ENCODE measurements around the gene NXN. TPM values are rescaled to one million over a fixed set of nuclear protein-coding genes. Genes with fewer than 3 reads are reported as not detected.

Gene NXN
- total and polyA plus RNA-seq, 3 donors from 2014 or later, result 22.9 to 26.0 (median 23.0) TPM

DNA sequence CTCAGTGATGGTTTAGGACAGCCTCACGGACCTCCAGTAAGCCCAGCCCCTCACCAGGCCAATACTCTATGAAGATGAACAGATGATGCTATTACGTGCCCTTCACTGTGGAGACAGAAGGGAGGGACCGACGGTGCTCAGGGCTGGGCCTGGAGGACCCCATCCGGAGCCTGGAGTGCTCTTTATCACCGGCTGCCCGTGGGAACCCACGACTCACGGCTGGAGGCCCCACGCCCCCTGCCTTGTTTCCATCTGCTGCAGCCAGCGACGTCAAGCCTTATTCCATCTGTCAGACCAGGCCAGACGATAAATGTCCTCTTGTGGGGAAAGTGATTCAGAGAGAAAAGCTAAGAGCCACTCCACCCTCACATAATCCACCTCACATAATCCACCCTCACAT, 13.4 kb upstream of the NXN start:
- Histone ChIP-seq H3K9me3 (no peaks in the 10 kb centered on the region), H3K4me1 (peaks cover 5% of the 10 kb centered on the region), H3K36me3 (ENCODE audit: low read depth, missing control alignments) (no peaks in the 10 kb centered on the region), H3K27ac (no peak overlapping the region), H3K27me3 (no peaks in the 10 kb centered on the region), H3K4me3 (no peak overlapping the region)
- WGBS, 2 donors, result 64 to 88% methylated on average over 5 to 12 of the region's 13 CpGs
- TF ChIP-seq CTCF (IDR thresholded peaks at IDR 0.05) (no peak), POLR2A (IDR thresholded peaks at IDR 0.05) (no peak)
- no peak for DNase-seq
- intact Hi-C loops (cut with DNase I; ENCODE audit: low total_unique reads), result no loop called here

DNA sequence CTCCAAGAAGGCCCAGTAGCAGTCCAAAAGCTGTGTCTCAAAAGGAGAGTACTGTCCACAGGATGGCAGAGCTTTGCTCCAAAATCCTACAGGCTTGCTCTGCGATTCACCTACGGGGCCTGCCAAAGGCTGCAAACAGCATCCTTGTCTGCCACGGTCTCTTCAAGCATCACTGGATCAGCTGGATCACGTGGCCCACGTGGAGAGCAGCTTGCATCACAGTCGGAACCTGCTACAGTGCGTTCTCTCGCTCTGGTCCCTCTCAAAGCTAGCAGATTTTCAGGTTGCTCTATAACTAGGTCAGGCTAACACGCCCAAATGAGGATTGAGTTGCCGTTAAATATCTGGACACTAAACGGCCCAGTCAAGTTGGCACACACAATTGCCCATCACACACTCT, 9.0 kb upstream of the NXN start:
- Histone ChIP-seq H3K4me1 (no peaks in the 10 kb centered on the region), H3K4me3 (no peak overlapping the region), H3K27me3 (no peaks in the 10 kb centered on the region), H3K27ac (no peak overlapping the region), H3K9me3 (no peaks in the 10 kb centered on the region), H3K36me3 (ENCODE audit: low read depth, missing control alignments) (no peaks in the 10 kb centered on the region)
- intact Hi-C loops (cut with DNase I; ENCODE audit: low total_unique reads), result loop anchor here (10.0 kb wide), 1 partner anchor 114 kb away; no protein-coding TSS in a partner anchor
- no peak for DNase-seq
- WGBS, 2 donors, result 88 to 95% methylated on average over 11 of the region's 11 CpGs
- TF ChIP-seq CTCF (IDR thresholded peaks at IDR 0.05) (no peak), POLR2A (IDR thresholded peaks at IDR 0.05) (no peak)

GRCh38 chr17:987931-988330, 8.4 kb upstream of the NXN start:
- Histone ChIP-seq H3K4me3 (no peak overlapping the region), H3K27ac (no peak overlapping the region), H3K9me3 (no peaks in the 10 kb centered on the region), H3K4me1 (no peaks in the 10 kb centered on the region), H3K36me3 (ENCODE audit: low read depth, missing control alignments) (no peaks in the 10 kb centered on the region), H3K27me3 (no peaks in the 10 kb centered on the region)
- intact Hi-C loops (cut with DNase I; ENCODE audit: low total_unique reads), result loop anchor here (10.0 kb wide), 1 partner anchor 113 kb away; no protein-coding TSS in a partner anchor
- DNase-seq, result no peak
- WGBS, 2 donors, result 93 to 97% methylated on average over 14 to 15 of the region's 15 CpGs
- no peak for TF ChIP-seq CTCF (IDR thresholded peaks at IDR 0.05)

DNA sequence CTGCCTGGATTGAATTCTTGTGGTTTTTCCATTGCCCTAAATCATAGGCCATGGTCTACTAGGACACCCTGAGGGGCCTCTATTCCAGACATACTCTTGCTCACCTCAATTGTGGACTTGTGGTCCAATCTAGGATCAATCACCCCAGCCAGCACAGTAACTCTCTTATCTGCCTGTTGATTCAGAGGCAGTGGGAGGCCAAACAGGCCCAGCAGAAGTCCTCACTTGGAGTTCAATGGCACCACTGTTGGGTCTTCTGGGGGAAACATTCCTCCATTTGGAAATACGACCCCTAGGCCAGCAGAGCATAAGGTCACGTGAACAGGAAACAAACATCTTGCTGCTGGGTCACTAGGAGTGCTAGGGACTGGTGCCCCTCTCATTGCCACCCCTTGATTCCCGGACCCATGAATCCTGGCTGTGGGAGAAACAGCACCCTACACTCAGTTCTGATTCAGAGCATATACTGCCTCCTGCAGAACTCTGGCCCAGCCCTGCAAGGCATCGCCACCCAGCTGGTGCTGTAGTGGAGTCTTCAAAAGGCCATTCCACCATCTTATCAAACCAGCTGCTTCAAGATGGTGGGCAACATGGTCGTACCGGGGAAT, 6.8 kb upstream of the NXN start:
- no peak overlapping the region for H3K27ac ChIP-seq
- no peaks in the 10 kb centered on the region for H3K9me3 ChIP-seq
- intact Hi-C loops (cut with DNase I; ENCODE audit: low total_unique reads), result loop anchor here (10.0 kb wide), 1 partner anchor 112 kb away; no protein-coding TSS in a partner anchor
- TF ChIP-seq POLR2A (IDR thresholded peaks at IDR 0.05) (no peak), CTCF (IDR thresholded peaks at IDR 0.05) (no peak)
- H3K4me1 ChIP-seq, result no peaks in the 10 kb centered on the region
- H3K4me3 ChIP-seq, result no peak overlapping the region
- no peaks in the 10 kb centered on the region for H3K27me3 ChIP-seq
- H3K36me3 ChIP-seq (ENCODE audit: low read depth, missing control alignments), result no peaks in the 10 kb centered on the region
- 87 to 93% methylated on average over 3 to 6 of the region's 6 CpGs for WGBS, 2 donors
- DNase-seq, result no peak

- no peaks in the 10 kb centered on the region for H3K9me3 ChIP-seq
- WGBS, 2 donors, result 61 to 69% methylated on average over 3 of the region's 3 CpGs
- H3K27me3 ChIP-seq, result no peaks in the 10 kb centered on the region
- DNase-seq, result no peak
- H3K36me3 ChIP-seq (ENCODE audit: low read depth, missing control alignments), result no peaks in the 10 kb centered on the region
- intact Hi-C loops (cut with DNase I; ENCODE audit: low total_unique reads), result loop anchor here (5.0 to 10.0 kb wide), 2 partner anchors 109 to 187 kb away; no protein-coding TSS in a partner anchor
- H3K27ac ChIP-seq, result no peak overlapping the region
- H3K4me3 ChIP-seq, result no peak overlapping the region
- TF ChIP-seq POLR2A (IDR thresholded peaks at IDR 0.05) (no peak), CTCF (IDR thresholded peaks at IDR 0.05) (no peak)
- peaks cover 6% of the 10 kb centered on the region for H3K4me1 ChIP-seq
Observed at GRCh38 chr17:983921-984320, 4.3 kb upstream of the NXN start.
